Measurements from ENCODE around the gene TMEM259. TPM values are rescaled to one million over a fixed set of nuclear protein-coding genes. Genes with fewer than 3 reads are reported as not detected.

The TMEM259 gene
- total RNA-seq, 2 experiments from 2014 or later = 107 to 109 TPM

GRCh38 chr19:994516-994915 lies 26.4 kb downstream of the TMEM259 start:
- ChIA-PET CTCF (no interaction called here), POLR2A (no interaction called here)
- Mint-ChIP-seq H3K9me3 (no peaks in the 10 kb centered on the region), H3K36me3 (peaks cover 9% of the 10 kb centered on the region), H3K4me3 (no peak overlapping the region), H3K27me3 (peaks cover 21% of the 10 kb centered on the region), H3K4me1 (ENCODE audit: low read depth) (peaks cover 10% of the 10 kb centered on the region), H3K27ac (no peak overlapping the region)
- intact Hi-C loops (cut with micrococcal nuclease) = no loop called here
- DNase-seq = no peak

- Mint-ChIP-seq H3K27me3 (peaks cover 15% of the 10 kb centered on the region), H3K4me1 (ENCODE audit: low read depth) (peaks cover 10% of the 10 kb centered on the region), H3K4me3 (no peak overlapping the region), H3K9me3 (no peaks in the 10 kb centered on the region), H3K27ac (no peak overlapping the region), H3K36me3 (peaks cover 9% of the 10 kb centered on the region)
- DNase-seq = no peak
- intact Hi-C loops (cut with micrococcal nuclease) = no loop called here
- POLR2A ChIA-PET = no interaction called here
- CTCF ChIA-PET = no interaction called here
Measured at GRCh38 chr19:993831-994393, 27.0 kb downstream of the TMEM259 start.

DNA sequence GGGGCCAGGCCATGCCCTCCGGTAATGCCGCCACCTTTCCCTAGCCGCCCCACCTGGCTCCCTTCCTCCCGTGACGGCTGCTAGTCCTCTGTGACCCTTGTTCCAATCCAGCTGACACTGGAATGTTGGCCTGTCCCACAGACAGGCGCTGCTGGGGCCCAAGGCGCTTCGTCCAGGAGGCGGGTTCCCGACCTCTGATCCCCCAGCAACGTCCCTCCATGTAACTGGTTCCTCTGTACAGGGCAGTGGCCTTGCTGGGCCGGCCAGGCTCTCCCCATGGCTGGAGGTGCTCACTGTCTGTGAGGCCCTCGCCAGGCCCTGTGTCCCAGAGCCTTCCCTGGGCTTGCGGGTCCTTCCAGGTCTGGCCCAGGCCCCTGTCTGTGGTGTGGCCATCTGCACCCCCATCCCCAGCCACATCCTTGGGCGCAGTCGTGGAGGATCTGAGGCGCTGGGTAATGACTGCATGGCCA lies 27.5 kb downstream of the TMEM259 start:
- POLR2A ChIA-PET = no interaction called here
- no peak overlapping the region for H3K4me3 Mint-ChIP-seq
- intact Hi-C loops (cut with micrococcal nuclease) = no loop called here

GRCh38 chr19:992670-993055 lies 28.3 kb downstream of the TMEM259 start:
- ChIA-PET CTCF (no interaction called here), POLR2A (no interaction called here)
- no peak overlapping the region for H3K27ac Mint-ChIP-seq
- H3K4me1 Mint-ChIP-seq (ENCODE audit: low read depth) = peaks cover 6% of the 10 kb centered on the region
- no peaks in the 10 kb centered on the region for H3K9me3 Mint-ChIP-seq
- peaks cover 5% of the 10 kb centered on the region for H3K27me3 Mint-ChIP-seq
- intact Hi-C loops (cut with micrococcal nuclease) = no loop called here
- no peak overlapping the region for H3K4me3 Mint-ChIP-seq
- no peak for DNase-seq
- peaks cover 9% of the 10 kb centered on the region for H3K36me3 Mint-ChIP-seq

More for the DNA sequence above, 27.5 kb downstream of the TMEM259 start:
- Mint-ChIP-seq H3K4me1 (ENCODE audit: low read depth) (peaks cover 10% of the 10 kb centered on the region), H3K36me3 (peaks cover 9% of the 10 kb centered on the region), H3K27ac (no peak overlapping the region), H3K9me3 (no peaks in the 10 kb centered on the region), H3K27me3 (peaks cover 12% of the 10 kb centered on the region)
- CTCF ChIA-PET = no interaction called here
- no peak for DNase-seq

GRCh38 chr19:991932-992669 lies 28.8 kb downstream of the TMEM259 start:
- H3K9me3 Mint-ChIP-seq = no peaks in the 10 kb centered on the region
- peaks cover 3% of the 10 kb centered on the region for H3K27me3 Mint-ChIP-seq
- peaks cover 9% of the 10 kb centered on the region for H3K36me3 Mint-ChIP-seq
- no peak overlapping the region for H3K4me3 Mint-ChIP-seq
- intact Hi-C loops (cut with micrococcal nuclease) = no loop called here
- ChIA-PET CTCF (no interaction called here), POLR2A (no interaction called here)
- H3K4me1 Mint-ChIP-seq (ENCODE audit: low read depth) = peaks cover 6% of the 10 kb centered on the region
- DNase-seq = no peak
- no peak overlapping the region for H3K27ac Mint-ChIP-seq

GRCh38 chr19:991174-991931 lies 29.6 kb downstream of the TMEM259 start:
- peak; percentile 79 for DNase-seq
- Mint-ChIP-seq H3K4me3 (no peak overlapping the region), H3K36me3 (peaks cover 7% of the 10 kb centered on the region), H3K27me3 (no peaks in the 10 kb centered on the region), H3K4me1 (ENCODE audit: low read depth) (peaks cover 5% of the 10 kb centered on the region), H3K27ac (no peak overlapping the region), H3K9me3 (no peaks in the 10 kb centered on the region)
- ChIA-PET POLR2A (no interaction called here), CTCF (interaction anchor here (0.9 kb wide), 1 partner anchor 20 kb away, joined by 3 read pairs; no protein-coding TSS in a partner anchor)
- intact Hi-C loops (cut with micrococcal nuclease) = no loop called here

DNA sequence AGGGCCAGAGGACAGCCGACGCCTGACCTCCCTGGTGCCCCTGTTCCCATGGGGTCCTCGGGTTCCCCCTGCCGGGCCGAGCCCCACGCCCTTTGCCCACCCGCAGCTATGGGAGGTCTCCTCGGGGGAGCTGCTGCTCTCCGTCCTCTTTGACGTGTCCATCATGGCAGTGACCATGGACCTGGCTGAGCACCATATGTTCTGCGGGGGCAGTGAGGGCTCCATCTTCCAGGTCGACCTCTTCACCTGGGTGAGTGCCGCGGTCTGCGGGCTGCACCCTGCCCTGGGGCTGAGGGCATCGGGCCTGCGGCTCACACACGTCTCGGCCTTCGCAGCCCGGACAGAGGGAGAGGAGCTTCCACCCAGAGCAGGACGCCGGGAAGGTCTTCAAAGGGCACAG lies 30.2 kb downstream of the TMEM259 start:
- DNase-seq = no peak
- H3K4me1 Mint-ChIP-seq (ENCODE audit: low read depth) = peaks cover 4% of the 10 kb centered on the region
- no peaks in the 10 kb centered on the region for H3K27me3 Mint-ChIP-seq
- no peaks in the 10 kb centered on the region for H3K9me3 Mint-ChIP-seq
- CTCF ChIA-PET = interaction anchor here (0.9 kb wide), 1 partner anchor 19 kb away, joined by 3 read pairs; no protein-coding TSS in a partner anchor
- peaks cover 7% of the 10 kb centered on the region for H3K36me3 Mint-ChIP-seq
- intact Hi-C loops (cut with micrococcal nuclease) = no loop called here
- no peak overlapping the region for H3K27ac Mint-ChIP-seq
- POLR2A ChIA-PET = no interaction called here
- H3K4me3 Mint-ChIP-seq = no peak overlapping the region

GRCh38 chr19:990119-990571 lies 30.8 kb downstream of the TMEM259 start:
- DNase-seq = no peak
- no peaks in the 10 kb centered on the region for H3K9me3 Mint-ChIP-seq
- CTCF ChIA-PET = no interaction called here
- H3K27me3 Mint-ChIP-seq = no peaks in the 10 kb centered on the region
- H3K4me1 Mint-ChIP-seq (ENCODE audit: low read depth) = peaks cover 9% of the 10 kb centered on the region
- no peak overlapping the region for H3K27ac Mint-ChIP-seq
- POLR2A ChIA-PET = no interaction called here
- peaks cover 7% of the 10 kb centered on the region for H3K36me3 Mint-ChIP-seq
- no peak overlapping the region for H3K4me3 Mint-ChIP-seq
- intact Hi-C loops (cut with micrococcal nuclease) = no loop called here

DNA sequence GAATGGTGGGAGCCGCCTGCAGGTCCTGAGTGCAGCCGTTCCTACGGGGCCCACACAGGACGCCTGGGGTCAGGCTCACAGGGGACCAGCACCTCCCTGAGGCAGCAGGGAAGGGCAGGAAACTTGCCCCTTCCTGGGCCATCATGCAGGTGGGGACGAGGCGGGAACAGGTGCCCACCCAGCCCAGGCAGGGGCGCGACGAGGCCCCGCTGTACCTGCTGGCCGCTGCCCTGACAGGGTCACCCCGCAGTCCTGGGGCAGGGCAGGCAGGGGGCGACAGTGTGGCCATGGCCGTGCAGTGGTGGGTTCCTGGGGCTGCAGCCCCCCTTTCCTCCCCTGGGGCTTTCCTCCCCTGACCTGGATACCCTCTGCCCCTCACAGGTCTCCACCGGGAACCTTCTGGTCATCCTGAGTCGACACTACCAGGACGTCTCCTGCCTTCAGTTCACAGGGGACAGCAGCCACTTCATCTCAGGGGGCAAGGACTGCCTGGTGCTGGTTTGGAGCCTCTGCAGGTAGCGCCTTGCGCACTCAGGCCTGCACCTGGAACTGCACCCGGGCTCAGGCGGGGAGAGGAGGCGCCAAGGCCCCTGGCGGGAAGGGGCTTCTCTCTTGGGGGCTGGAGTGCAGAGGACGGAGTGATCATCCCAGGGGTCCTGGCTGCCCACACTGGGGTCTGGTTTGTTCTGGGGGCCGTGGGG lies 31.4 kb downstream of the TMEM259 start:
- DNase-seq = no peak
- H3K27me3 Mint-ChIP-seq = no peaks in the 10 kb centered on the region
- intact Hi-C loops (cut with micrococcal nuclease) = no loop called here
- CTCF ChIA-PET = interaction anchor here (1.5 kb wide), 1 partner anchor 9 kb away, joined by 3 read pairs; no protein-coding TSS in a partner anchor
- no peak overlapping the region for H3K4me3 Mint-ChIP-seq
- H3K36me3 Mint-ChIP-seq = peaks cover 7% of the 10 kb centered on the region
- no peak overlapping the region for H3K27ac Mint-ChIP-seq
- POLR2A ChIA-PET = no interaction called here
- no peaks in the 10 kb centered on the region for H3K9me3 Mint-ChIP-seq
- peaks cover 13% of the 10 kb centered on the region for H3K4me1 Mint-ChIP-seq (ENCODE audit: low read depth)

GRCh38 chr19:988510-988909 lies 32.4 kb downstream of the TMEM259 start:
- H3K4me3 Mint-ChIP-seq = no peak overlapping the region
- no peak overlapping the region for H3K27ac Mint-ChIP-seq
- POLR2A ChIA-PET = no interaction called here
- H3K36me3 Mint-ChIP-seq = peaks cover 9% of the 10 kb centered on the region
- intact Hi-C loops (cut with micrococcal nuclease) = no loop called here
- H3K27me3 Mint-ChIP-seq = no peaks in the 10 kb centered on the region
- CTCF ChIA-PET = interaction anchor here (0.6 to 1.5 kb wide), 4 partner anchors 9 to 134 kb away, joined by 3 to 5 read pairs (median 3); no protein-coding TSS in a partner anchor
- no peaks in the 10 kb centered on the region for H3K9me3 Mint-ChIP-seq
- peaks cover 20% of the 10 kb centered on the region for H3K4me1 Mint-ChIP-seq (ENCODE audit: low read depth)
- DNase-seq = no peak

DNA sequence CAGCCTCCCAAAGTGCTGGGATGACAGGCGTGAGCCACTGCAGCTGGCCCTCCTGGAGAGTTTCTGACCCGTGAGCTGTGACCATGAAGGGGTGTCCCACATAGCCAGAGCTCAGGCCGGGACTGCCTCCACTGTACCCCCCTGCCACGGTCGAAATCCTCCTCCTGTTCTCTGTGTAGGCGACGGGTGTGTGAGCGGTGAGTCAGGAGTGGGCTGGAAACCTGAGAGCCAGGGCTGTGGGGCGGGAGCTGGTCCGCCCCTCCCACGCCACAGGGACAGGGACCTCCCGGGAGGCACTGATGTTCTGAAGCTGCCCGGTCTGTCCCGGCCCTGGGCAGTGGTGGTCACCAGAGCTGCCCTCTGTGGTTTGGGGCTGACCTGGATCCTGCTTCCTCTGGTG lies 32.8 kb downstream of the TMEM259 start:
- intact Hi-C loops (cut with micrococcal nuclease) = no loop called here
- POLR2A ChIA-PET = no interaction called here
- Mint-ChIP-seq H3K9me3 (no peaks in the 10 kb centered on the region), H3K36me3 (peaks cover 9% of the 10 kb centered on the region), H3K27me3 (no peaks in the 10 kb centered on the region), H3K27ac (no peak overlapping the region), H3K4me1 (ENCODE audit: low read depth) (peaks cover 20% of the 10 kb centered on the region), H3K4me3 (no peak overlapping the region)
- no peak for DNase-seq
- CTCF ChIA-PET = interaction anchor here (1.1 to 1.5 kb wide), 2 partner anchors 9 to 11 kb away, joined by 3 read pairs; no protein-coding TSS in a partner anchor

DNA sequence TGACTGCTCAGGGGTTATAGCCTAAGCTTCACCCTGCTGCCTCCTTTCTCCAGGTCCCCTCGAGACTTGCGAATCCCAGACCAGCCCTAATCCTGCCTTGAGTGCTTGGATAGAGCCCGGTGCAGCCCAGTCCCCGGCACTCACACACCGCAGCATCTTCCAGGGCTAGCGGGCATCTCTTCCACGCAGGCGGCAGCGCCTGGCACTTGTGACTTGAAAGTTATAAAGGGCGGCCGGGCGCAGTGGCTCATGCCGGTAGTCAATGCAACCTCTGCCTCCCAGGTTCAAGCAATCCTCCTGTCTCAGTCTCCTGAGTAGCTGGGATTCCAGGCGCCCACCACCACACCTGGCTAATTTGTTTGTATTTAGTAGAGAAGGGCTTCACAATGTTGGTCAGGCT lies 34.8 kb downstream of the TMEM259 start:
- intact Hi-C loops (cut with micrococcal nuclease) = no loop called here

More for the DNA sequence above, 34.8 kb downstream of the TMEM259 start:
- Mint-ChIP-seq H3K27ac (no peak overlapping the region), H3K27me3 (no peaks in the 10 kb centered on the region), H3K4me3 (peak overlapping the region; percentile 52), H3K4me1 (ENCODE audit: low read depth) (peaks cover 20% of the 10 kb centered on the region), H3K9me3 (no peaks in the 10 kb centered on the region), H3K36me3 (peaks cover 6% of the 10 kb centered on the region)
- CTCF ChIA-PET = interaction anchor here (1.1 to 6.9 kb wide), 2 partner anchors 65 to 121 kb away, joined by 3 to 189 read pairs; no protein-coding TSS in a partner anchor
- POLR2A ChIA-PET = interaction anchor here (0.8 kb wide), 1 partner anchor 61 kb away, joined by 3 read pairs; no protein-coding TSS in a partner anchor
- DNase-seq = no peak
